ENCODE data around the gene NR2F1-AS1. TPM values are rescaled to one million over a fixed set of nuclear protein-coding genes. Genes with fewer than 3 reads are reported as not detected.

The NR2F1-AS1 gene
- total RNA-seq, 4 donors from 2014 or later: 6.0 to 48.1 (median 14.4) TPM

DNA sequence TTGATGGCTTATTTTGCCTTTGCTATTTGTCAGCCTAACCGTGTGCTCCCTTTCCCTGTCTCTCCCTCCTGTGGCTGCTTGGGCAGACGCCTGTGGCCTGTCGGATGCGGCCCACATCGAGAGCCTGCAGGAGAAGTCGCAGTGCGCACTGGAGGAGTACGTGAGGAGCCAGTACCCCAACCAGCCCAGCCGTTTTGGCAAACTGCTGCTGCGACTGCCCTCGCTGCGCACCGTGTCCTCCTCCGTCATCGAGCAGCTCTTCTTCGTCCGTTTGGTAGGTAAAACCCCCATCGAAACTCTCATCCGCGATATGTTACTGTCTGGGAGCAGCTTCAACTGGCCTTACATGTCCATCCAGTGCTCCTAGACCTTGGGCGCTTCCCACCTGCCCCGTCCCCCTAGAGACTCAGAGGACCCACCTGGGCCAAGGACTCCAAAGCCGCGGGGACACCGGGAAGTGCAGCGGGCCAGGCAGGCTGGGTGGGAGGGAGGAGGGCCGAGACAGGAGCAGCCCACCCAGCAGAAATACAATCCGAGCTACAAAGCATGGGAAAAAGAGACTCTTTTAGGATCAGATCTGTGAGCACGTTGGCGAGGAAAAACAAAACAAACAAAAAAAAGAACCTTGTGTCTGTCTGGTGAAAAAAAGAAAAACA lies 12.6 kb upstream of the NR2F1-AS1 start:
- Histone ChIP-seq H3K36me3 (peaks cover 0 to 37% of the 10 kb centered on the region in 2 donors), H3K4me1 (peaks cover 0 to 32% (median 0%) of the 10 kb centered on the region in 3 donors), H3K27me3 (peaks cover 11% of the 10 kb centered on the region), H3K9me3 (no peaks in the 10 kb centered on the region), H3K27ac (peak overlapping the region in 2 of 4 donors; percentile 25 to 45), H3K4me3 (no peak overlapping the region)
- no peak for ATAC-seq
- TF ChIP-seq EP300 (IDR thresholded peaks at IDR 0.05) (no peak), POLR2AphosphoS5 (IDR thresholded peaks at IDR 0.05) (no peak), POLR2A (IDR thresholded peaks at IDR 0.05) (no peak)
- TF ChIP-seq, protein P1, sequence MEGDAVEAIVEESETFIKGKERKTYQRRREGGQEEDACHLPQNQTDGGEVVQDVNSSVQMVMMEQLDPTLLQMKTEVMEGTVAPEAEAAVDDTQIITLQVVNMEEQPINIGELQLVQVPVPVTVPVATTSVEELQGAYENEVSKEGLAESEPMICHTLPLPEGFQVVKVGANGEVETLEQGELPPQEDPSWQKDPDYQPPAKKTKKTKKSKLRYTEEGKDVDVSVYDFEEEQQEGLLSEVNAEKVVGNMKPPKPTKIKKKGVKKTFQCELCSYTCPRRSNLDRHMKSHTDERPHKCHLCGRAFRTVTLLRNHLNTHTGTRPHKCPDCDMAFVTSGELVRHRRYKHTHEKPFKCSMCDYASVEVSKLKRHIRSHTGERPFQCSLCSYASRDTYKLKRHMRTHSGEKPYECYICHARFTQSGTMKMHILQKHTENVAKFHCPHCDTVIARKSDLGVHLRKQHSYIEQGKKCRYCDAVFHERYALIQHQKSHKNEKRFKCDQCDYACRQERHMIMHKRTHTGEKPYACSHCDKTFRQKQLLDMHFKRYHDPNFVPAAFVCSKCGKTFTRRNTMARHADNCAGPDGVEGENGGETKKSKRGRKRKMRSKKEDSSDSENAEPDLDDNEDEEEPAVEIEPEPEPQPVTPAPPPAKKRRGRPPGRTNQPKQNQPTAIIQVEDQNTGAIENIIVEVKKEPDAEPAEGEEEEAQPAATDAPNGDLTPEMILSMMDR (IDR thresholded peaks at IDR 0.05): no peak
- 40 to 88% methylated on average over 1 to 15 of the region's 30 CpGs for WGBS, 2 donors (ENCODE audit: low coverage in 1 of 2)

DNA sequence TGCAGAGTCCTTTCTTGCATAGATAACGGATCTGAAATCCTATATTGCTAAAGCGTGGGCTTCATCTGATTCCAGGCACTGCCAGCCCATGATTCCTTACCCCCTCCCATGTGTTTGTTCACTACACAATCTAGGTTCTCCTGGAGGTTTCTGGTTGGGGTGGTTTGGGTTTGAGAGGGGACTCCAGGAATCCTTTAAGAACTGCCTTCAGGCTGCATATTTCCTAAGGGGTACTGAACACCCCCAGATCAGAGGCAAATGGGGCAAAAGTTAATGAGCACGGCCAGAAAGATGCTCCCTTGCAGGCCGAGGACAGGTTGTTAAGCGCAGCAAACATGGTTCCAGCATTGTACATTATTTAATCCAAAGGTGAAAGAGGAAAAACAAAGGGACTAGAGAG lies 11.9 kb upstream of the NR2F1-AS1 start:
- TF ChIP-seq, protein P1 (IDR thresholded peaks at IDR 0.05): no peak
- TF ChIP-seq POLR2A (IDR thresholded peaks at IDR 0.05) (no peak), EP300 (IDR thresholded peaks at IDR 0.05) (no peak), POLR2AphosphoS5 (IDR thresholded peaks at IDR 0.05) (no peak)
- no peaks in the 10 kb centered on the region for H3K9me3 ChIP-seq
- no peak overlapping the region for H3K27ac ChIP-seq
- 78 to 80% methylated on average over 1 to 3 of the region's 5 CpGs for whole genome bisulfite sequencing, 2 donors (ENCODE audit: low coverage in 1 of 2)
- peaks cover 0 to 37% of the 10 kb centered on the region in 2 donors for H3K36me3 ChIP-seq
- H3K27me3 ChIP-seq: peaks cover 14% of the 10 kb centered on the region
- no peak for ATAC-seq
- H3K4me1 ChIP-seq: peaks cover 0 to 38% (median 0%) of the 10 kb centered on the region in 3 donors
- H3K4me3 ChIP-seq: no peak overlapping the region

DNA sequence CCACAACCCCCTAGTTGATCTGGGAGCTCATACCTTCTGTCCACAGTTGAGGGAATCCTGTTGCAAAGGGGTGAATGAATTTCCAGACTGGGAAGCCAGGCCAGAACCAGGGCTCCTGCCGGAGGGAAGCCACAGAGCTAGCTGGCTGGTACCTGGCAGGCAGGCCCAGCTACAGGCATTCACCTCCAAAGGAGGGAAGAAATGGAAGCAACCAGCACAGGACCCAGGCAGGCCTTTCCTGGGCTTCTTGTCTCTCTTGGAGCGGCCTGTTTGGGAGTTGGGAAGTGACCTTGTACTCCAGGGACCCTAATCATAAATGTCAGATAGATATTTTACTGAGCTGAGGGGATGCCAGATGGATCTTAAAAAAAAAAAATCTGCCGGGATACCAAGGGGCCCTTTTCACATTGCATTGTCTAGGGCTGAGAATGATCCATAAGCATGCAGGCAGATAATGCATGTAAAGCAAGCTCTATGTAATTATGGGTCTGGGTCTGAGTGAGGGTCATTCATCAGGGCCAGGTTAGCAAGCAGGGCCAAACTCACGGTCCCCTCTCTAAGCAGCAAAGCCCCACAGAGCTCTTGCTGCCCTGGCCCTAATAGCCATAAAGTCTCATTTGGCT lies 10.4 kb upstream of the NR2F1-AS1 start:
- peaks cover 0 to 52% (median 0%) of the 10 kb centered on the region in 3 donors for H3K4me1 ChIP-seq
- peak overlapping the region in 1 of 4 donors; percentile 31 for H3K27ac ChIP-seq
- H3K9me3 ChIP-seq: no peaks in the 10 kb centered on the region
- WGBS, 2 donors (ENCODE audit: low coverage in 1 of 2): 56 to 83% methylated on average over 2 to 3 of the region's 4 CpGs
- TF ChIP-seq POLR2AphosphoS5 (IDR thresholded peaks at IDR 0.05) (no peak), POLR2A (IDR thresholded peaks at IDR 0.05) (no peak), EP300 (IDR thresholded peaks at IDR 0.05) (no peak)
- TF ChIP-seq, protein P1 (IDR thresholded peaks at IDR 0.05): no peak
- no peak overlapping the region for H3K4me3 ChIP-seq
- H3K27me3 ChIP-seq: peaks cover 15% of the 10 kb centered on the region
- ATAC-seq: no peak
- peaks cover 0 to 37% of the 10 kb centered on the region in 2 donors for H3K36me3 ChIP-seq

DNA sequence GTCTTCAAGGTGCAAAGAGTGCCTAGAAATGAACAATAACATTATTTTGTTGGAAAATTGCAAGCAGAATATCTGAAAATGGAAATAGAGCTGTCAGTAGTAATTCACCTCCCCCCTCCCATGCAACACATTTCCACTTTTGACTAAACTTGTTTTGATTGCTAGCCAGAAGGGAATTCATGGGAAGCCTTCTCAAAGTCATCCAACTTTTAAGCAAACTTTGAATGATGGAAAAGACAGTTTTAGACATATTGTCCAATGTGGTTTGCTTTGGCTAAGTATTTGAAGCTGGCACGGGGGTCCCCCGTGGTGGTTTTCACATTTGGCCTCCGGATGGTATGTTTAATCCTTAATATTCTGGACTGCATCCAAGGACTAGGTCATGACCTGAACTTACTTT lies 9.5 kb upstream of the NR2F1-AS1 start:
- ATAC-seq: no peak
- Histone ChIP-seq H3K4me3 (no peak overlapping the region), H3K27ac (peak overlapping the region in 1 of 4 donors; percentile 38), H3K27me3 (peaks cover 15% of the 10 kb centered on the region), H3K9me3 (no peaks in the 10 kb centered on the region), H3K36me3 (peaks cover 0 to 33% of the 10 kb centered on the region in 2 donors), H3K4me1 (peaks cover 0 to 62% (median 0%) of the 10 kb centered on the region in 3 donors)
- WGBS, 2 donors (ENCODE audit: low coverage in 1 of 2): 40% methylated on average over 3 of the region's 3 CpGs; no CpG with 5 or more reads in 1 of the 2 donors
- no peak for TF ChIP-seq POLR2AphosphoS5 (IDR thresholded peaks at IDR 0.05)
- TF ChIP-seq, protein P1 (IDR thresholded peaks at IDR 0.05): no peak
- TF ChIP-seq POLR2A (IDR thresholded peaks at IDR 0.05): no peak
- TF ChIP-seq EP300 (IDR thresholded peaks at IDR 0.05): no peak
